Fibroblast of lung (primary cell): ENCODE results near the gene NFATC2IP.

Source experiments
- EZH2 ChIP-seq: IDR thresholded peaks from 2 replicates; pipeline ENCODE4 v1.5.1; 2012; ENCODE audit warnings: low read length, control low read depth, mild to moderate bottlenecking; ENCODE audit errors: missing control alignments
- TF ChIP-seq, protein P1 (sequence below), 2 donors: IDR thresholded peaks in 1 of 2; conservative IDR thresholded peaks in 1 of 2; 1 replicate in 1 of 2; 2 replicates in 1 of 2; pipeline ENCODE4 v1.5.1; 2011 to 2012; ENCODE audit warnings: low read length in 2 of 2, control low read depth in 1 of 2, inconsistent platforms in 1 of 2, low read depth in 1 of 2, mild to moderate bottlenecking in 1 of 2

GRCh38 chr16:28905800-28906372 is 44.9 kb upstream of the NFATC2IP start:
- TF ChIP-seq, protein P1, sequence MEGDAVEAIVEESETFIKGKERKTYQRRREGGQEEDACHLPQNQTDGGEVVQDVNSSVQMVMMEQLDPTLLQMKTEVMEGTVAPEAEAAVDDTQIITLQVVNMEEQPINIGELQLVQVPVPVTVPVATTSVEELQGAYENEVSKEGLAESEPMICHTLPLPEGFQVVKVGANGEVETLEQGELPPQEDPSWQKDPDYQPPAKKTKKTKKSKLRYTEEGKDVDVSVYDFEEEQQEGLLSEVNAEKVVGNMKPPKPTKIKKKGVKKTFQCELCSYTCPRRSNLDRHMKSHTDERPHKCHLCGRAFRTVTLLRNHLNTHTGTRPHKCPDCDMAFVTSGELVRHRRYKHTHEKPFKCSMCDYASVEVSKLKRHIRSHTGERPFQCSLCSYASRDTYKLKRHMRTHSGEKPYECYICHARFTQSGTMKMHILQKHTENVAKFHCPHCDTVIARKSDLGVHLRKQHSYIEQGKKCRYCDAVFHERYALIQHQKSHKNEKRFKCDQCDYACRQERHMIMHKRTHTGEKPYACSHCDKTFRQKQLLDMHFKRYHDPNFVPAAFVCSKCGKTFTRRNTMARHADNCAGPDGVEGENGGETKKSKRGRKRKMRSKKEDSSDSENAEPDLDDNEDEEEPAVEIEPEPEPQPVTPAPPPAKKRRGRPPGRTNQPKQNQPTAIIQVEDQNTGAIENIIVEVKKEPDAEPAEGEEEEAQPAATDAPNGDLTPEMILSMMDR (conservative IDR thresholded peaks at IDR 0.05 in 1 of 2, IDR thresholded peaks at IDR 0.05 in 1 of 2; ENCODE audit: low read depth in 1 of 2, low read length in 2 of 2): no peak
- no peak for TF ChIP-seq EZH2
